Right atrium auricular region (tissue), 2 donors: ENCODE results near the gene CCDC148. TPM values are rescaled to one million over a fixed set of nuclear protein-coding genes. Genes with fewer than 3 reads are reported as not detected.

Source experiments
- DNase-seq: peaks from one replicate; pipeline ENCODE4 v3.0.0-alpha.2; 2019; ENCODE audit warnings: low spot score
- H3K27ac ChIP-seq, 2 donors: fragments of 200-600 bp; sonication (generic); 1 replicate in 1 of 2; 2 replicates in 1 of 2; pipeline ENCODE4 v1.5.1; 2016 to 2019
- H3K27me3 ChIP-seq, 2 donors: fragments of 200-600 bp; sonication (generic); one replicate each; pipeline versions ENCODE4 v1.5.1 to v1.6.0; 2017 to 2019
- H3K36me3 ChIP-seq: fragments of 200-600 bp; sonication (generic); one replicate; pipeline ENCODE4 v1.5.1; 2016
- H3K4me1 ChIP-seq, 2 donors: fragments of 200-600 bp; sonication (generic); one replicate each; pipeline versions ENCODE4 v1.5.1 to v1.6.0; 2017 to 2019
- H3K4me3 ChIP-seq, 2 donors: fragments of 200-600 bp; sonication (generic); 1 replicate in 1 of 2; 2 replicates in 1 of 2; pipeline ENCODE4 v1.5.1; 2017 to 2019; ENCODE audit warnings: mild to moderate bottlenecking in 1 of 2, moderate library complexity in 1 of 2
- H3K9me3 ChIP-seq, 2 donors: fragments of 200-600 bp; sonication (generic); one replicate each; pipeline ENCODE4 v1.5.1; 2019
- total RNA-seq, 2 donors: library from RNA; depleted of rRNA; stranded (reverse); fragments of >200 nt; gene quantifications; one replicate each; pipeline ENCODE4 v1.1.0, GENCODE V29; 2016
- TF ChIP-seq, protein P1 (sequence below), 2 donors: fragments of 200-600 bp; sonication (generic); IDR thresholded peaks; one replicate each; pipeline ENCODE4 v1.5.1; 2019; ENCODE audit warnings: antibody characterized with exemption in 2 of 2

CCDC148 gene
- total RNA-seq, 2 donors from 2014 or later: 0.20 to 1.1 TPM

DNA sequence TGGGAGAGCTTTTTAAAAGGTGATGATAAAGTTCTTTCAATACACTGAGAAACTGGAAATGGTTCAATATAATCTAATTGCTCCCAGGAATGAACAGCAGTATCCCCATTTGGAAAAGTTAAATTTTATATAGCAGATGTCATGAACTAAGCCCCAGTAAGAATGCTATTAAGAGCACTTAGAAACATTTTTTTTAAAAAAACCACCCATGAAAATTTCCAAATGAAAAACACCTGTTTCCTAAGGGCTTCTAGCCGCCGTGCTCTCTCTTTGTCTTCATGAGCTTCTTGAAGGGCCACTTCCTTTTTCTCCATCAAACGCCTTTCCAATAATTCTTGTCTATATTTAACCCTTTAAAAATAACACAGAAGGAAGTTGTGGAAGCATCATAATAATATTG is 277.9 kb downstream of the CCDC148 start:
- H3K27me3 ChIP-seq: no peaks in the 10 kb centered on the region
- H3K9me3 ChIP-seq: no peaks in the 10 kb centered on the region
- no peak overlapping the region for H3K27ac ChIP-seq
- no peaks in the 10 kb centered on the region for H3K4me1 ChIP-seq
- no peak for DNase-seq
- H3K4me3 ChIP-seq: no peak overlapping the region
- TF ChIP-seq, protein P1, sequence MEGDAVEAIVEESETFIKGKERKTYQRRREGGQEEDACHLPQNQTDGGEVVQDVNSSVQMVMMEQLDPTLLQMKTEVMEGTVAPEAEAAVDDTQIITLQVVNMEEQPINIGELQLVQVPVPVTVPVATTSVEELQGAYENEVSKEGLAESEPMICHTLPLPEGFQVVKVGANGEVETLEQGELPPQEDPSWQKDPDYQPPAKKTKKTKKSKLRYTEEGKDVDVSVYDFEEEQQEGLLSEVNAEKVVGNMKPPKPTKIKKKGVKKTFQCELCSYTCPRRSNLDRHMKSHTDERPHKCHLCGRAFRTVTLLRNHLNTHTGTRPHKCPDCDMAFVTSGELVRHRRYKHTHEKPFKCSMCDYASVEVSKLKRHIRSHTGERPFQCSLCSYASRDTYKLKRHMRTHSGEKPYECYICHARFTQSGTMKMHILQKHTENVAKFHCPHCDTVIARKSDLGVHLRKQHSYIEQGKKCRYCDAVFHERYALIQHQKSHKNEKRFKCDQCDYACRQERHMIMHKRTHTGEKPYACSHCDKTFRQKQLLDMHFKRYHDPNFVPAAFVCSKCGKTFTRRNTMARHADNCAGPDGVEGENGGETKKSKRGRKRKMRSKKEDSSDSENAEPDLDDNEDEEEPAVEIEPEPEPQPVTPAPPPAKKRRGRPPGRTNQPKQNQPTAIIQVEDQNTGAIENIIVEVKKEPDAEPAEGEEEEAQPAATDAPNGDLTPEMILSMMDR (IDR thresholded peaks at IDR 0.05): no peak
- H3K36me3 ChIP-seq: no peaks in the 10 kb centered on the region

DNA sequence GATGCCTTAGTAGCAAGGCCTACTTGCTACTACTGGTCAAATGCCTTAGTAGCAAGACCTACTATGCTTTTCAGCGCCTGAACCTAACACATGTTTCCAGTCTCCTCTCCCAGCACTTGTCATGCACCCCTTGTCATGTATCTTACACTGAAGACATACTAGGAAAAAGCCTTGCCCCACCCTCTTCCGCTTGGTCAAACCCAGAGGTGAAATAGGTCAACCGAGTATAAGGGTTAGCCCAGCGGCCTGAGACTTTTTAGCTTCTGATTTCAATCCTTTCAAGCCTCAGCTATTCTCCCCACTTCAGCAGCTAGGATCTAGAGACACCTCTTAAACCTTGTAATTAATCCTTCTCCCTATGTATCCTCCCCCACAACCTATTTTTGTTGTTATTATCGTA is 281.6 kb downstream of the CCDC148 start:
- Histone ChIP-seq H3K4me3 (no peak overlapping the region), H3K27me3 (no peaks in the 10 kb centered on the region), H3K4me1 (no peaks in the 10 kb centered on the region), H3K27ac (no peak overlapping the region), H3K9me3 (no peaks in the 10 kb centered on the region), H3K36me3 (no peaks in the 10 kb centered on the region)
- TF ChIP-seq, protein P1 (IDR thresholded peaks at IDR 0.05): no peak
- no peak for DNase-seq

DNA sequence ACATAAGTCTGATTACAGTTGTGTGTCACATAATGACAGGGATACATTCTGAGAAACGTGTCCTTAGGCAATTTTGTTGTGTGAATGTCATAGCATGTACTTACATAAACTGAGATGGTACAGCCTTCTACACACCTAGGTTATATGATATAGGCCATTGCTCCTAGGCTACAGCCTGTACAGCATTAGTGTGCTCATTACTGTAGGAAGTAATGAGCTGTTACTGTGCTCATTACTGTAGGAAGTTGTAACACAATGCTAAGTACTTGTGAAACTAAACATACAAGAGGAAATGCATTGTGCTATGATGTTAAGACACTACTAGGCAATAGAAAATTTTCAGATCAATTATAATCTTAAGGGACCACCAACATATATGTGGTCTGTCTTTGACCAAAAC is 282.1 kb downstream of the CCDC148 start:
- no peak overlapping the region for H3K4me3 ChIP-seq
- H3K27me3 ChIP-seq: no peaks in the 10 kb centered on the region
- no peaks in the 10 kb centered on the region for H3K9me3 ChIP-seq
- no peaks in the 10 kb centered on the region for H3K4me1 ChIP-seq
- H3K27ac ChIP-seq: no peak overlapping the region
- no peak for DNase-seq
- H3K36me3 ChIP-seq: no peaks in the 10 kb centered on the region
- TF ChIP-seq, protein P1 (IDR thresholded peaks at IDR 0.05): no peak

DNA sequence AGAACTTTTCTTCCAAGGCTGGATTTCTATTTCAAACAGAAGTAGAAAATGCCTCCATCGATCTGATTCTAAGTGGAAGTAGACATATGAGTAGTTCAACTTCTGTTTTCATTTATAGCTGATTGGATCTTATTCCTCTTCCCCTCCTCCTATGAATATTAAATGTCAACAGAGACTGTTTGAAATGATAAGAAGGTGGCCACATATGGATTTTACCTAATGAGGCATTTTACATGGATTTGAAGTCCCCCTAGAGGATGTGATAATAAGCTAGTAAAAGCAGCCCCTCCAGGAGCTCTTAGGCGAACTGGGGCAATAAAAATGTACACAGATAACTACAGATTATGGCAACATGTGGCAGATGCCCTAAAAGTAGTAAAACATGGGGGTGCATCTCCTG is 283.8 kb downstream of the CCDC148 start:
- Histone ChIP-seq H3K4me3 (no peak overlapping the region), H3K36me3 (no peaks in the 10 kb centered on the region), H3K27me3 (no peaks in the 10 kb centered on the region), H3K9me3 (no peaks in the 10 kb centered on the region), H3K27ac (no peak overlapping the region), H3K4me1 (no peaks in the 10 kb centered on the region)
- DNase-seq: no peak
- TF ChIP-seq, protein P1 (IDR thresholded peaks at IDR 0.05): no peak

DNA sequence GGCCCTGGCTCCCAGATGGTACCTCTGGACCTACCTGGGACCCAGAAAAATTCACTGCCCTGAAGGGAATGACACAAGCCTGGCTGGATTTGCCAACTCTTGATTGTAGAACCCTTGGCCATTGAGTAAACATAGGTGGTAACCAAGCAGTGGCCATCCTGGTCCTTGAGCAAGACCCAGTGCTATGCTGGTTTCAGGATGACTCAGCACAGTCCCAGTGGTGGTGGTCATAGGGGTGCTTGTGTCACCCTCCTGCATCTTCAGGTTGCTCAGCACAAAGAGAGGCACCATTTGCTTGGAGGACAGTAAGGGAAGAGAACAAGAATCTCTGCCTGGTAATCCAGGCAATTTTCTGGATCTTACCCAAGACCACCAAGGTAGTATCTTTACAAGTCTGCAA is 302.0 kb downstream of the CCDC148 start:
- peaks cover 0 to 19% of the 10 kb centered on the region in 2 donors for H3K9me3 ChIP-seq
- no peak overlapping the region for H3K27ac ChIP-seq
- H3K36me3 ChIP-seq: no peaks in the 10 kb centered on the region
- no peaks in the 10 kb centered on the region for H3K27me3 ChIP-seq
- DNase-seq: no peak
- TF ChIP-seq, protein P1 (IDR thresholded peaks at IDR 0.05): no peak
- H3K4me3 ChIP-seq: no peak overlapping the region
- no peaks in the 10 kb centered on the region for H3K4me1 ChIP-seq

DNA sequence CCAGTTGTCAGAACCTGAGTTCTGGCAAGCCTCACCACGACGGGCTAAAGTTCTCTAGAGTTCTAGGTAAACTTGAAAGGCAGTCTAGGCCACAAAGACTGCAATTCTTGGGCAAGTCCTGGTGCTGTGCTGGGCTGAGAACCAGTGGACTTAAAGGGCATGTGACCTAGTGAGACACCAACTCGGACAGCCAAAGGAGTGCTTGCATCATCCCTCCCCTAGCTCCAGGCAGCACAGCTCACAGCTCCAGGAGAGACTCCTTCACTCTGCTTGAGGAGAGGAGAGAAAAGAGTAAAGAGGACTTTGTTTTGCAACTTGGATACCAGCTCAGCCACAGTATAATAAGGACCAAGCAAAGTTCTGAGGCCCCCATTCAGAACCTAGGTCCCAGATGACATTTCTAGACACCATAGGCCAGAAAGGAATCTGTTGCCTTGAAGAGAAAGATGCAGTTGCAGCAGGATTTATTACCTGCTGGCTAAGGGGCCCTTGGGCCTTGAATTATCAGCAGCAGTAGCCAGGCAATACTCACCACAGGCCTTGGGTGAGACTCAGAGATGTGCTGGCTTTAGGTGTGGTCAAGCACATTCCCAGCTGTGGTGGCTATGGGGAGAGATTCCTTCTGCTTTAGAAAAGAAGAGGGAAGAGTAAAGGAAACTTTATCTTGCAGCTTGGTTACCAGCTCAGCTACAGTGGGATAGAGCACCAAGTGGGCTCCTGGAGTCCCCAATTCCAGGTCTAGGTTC is 303.1 kb downstream of the CCDC148 start:
- no peak for DNase-seq
- Histone ChIP-seq H3K4me1 (no peaks in the 10 kb centered on the region), H3K9me3 (peaks cover 0 to 19% of the 10 kb centered on the region in 2 donors), H3K4me3 (no peak overlapping the region), H3K27me3 (no peaks in the 10 kb centered on the region), H3K27ac (no peak overlapping the region), H3K36me3 (no peaks in the 10 kb centered on the region)
- TF ChIP-seq, protein P1 (IDR thresholded peaks at IDR 0.05): no peak
